K562 treated with DMSO at 1 percent for 12 hours (cell line): Measurements from ENCODE around the gene ADRB2. TPM values are rescaled to one million over a fixed set of nuclear protein-coding genes. Genes with fewer than 3 reads are reported as not detected.

Source experiments
- total RNA-seq: library from RNA; unstranded; fragments of 300-600 nt; gene quantifications from 2 replicates; pipeline ENCODE4 v1.2.3, GENCODE V29; 2022; ENCODE audit not compliant: insufficient read depth

The ADRB2 gene
- total RNA-seq = not detected in 2 replicates

DNA sequence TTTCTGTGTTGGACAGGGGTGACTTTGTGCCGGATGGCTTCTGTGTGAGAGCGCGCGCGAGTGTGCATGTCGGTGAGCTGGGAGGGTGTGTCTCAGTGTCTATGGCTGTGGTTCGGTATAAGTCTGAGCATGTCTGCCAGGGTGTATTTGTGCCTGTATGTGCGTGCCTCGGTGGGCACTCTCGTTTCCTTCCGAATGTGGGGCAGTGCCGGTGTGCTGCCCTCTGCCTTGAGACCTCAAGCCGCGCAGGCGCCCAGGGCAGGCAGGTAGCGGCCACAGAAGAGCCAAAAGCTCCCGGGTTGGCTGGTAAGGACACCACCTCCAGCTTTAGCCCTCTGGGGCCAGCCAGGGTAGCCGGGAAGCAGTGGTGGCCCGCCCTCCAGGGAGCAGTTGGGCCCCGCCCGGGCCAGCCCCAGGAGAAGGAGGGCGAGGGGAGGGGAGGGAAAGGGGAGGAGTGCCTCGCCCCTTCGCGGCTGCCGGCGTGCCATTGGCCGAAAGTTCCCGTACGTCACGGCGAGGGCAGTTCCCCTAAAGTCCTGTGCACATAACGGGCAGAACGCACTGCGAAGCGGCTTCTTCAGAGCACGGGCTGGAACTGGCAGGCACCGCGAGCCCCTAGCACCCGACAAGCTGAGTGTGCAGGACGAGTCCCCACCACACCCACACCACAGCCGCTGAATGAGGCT is at the start of gene ADRB2:
Gene ADRB2 (plus strand): TSS at position 559 of the 686 bp plus-strand sequence. CDS start 221 bp downstream, outside the sequence.

Other genes starting within 250 kb of the ADRB2 start
- not detected in 2 replicates for gene HTR4, start 172.1 kb upstream of the ADRB2 start, total RNA-seq
- 0.23 TPM in 1 of 2 replicates, not detected in the other for gene SH3TC2, start 236.5 kb downstream of the ADRB2 start, total RNA-seq